ENCODE measurements around the gene C17orf107.

Gene C17orf107

GRCh38 chr17:4872786-4873185 is 26.6 kb upstream of the C17orf107 start:
- DNase-seq (ENCODE audit: low read depth, low spot score) = peak; percentile 24

GRCh38 chr17:4877089-4877488 is 22.2 kb upstream of the C17orf107 start:
- no peak for DNase-seq (ENCODE audit: low read depth, low spot score)

- DNase-seq (ENCODE audit: low read depth, low spot score) = no peak
Observed at GRCh38 chr17:4879601-4880000, 19.7 kb upstream of the C17orf107 start.

GRCh38 chr17:4880857-4881256 is 18.5 kb upstream of the C17orf107 start:
- no peak for DNase-seq (ENCODE audit: low read depth, low spot score)

- peak; percentile 87 for DNase-seq (ENCODE audit: low read depth, low spot score)
Observed at GRCh38 chr17:4881761-4882555, 17.4 kb upstream of the C17orf107 start.

- DNase-seq (ENCODE audit: low read depth, low spot score) = no peak
Observed at GRCh38 chr17:4884489-4884888, 14.8 kb upstream of the C17orf107 start.

- no peak for DNase-seq (ENCODE audit: low read depth, low spot score)
Observed at GRCh38 chr17:4886830-4887229, 12.5 kb upstream of the C17orf107 start.

- DNase-seq (ENCODE audit: low read depth, low spot score) = no peak
Observed at GRCh38 chr17:4887581-4887980, 11.8 kb upstream of the C17orf107 start.

- no peak for DNase-seq (ENCODE audit: low read depth, low spot score)
Observed at GRCh38 chr17:4891411-4892410, 7.6 kb upstream of the C17orf107 start.

- no peak for DNase-seq (ENCODE audit: low read depth, low spot score)
Observed at GRCh38 chr17:4892499-4893221, 6.7 kb upstream of the C17orf107 start.

GRCh38 chr17:4893272-4893671 is 6.1 kb upstream of the C17orf107 start:
- no peak for DNase-seq (ENCODE audit: low read depth, low spot score)

- DNase-seq (ENCODE audit: low read depth, low spot score) = no peak
Observed at GRCh38 chr17:4893721-4894560, 5.4 kb upstream of the C17orf107 start.

- no peak for DNase-seq (ENCODE audit: low read depth, low spot score)
Observed at GRCh38 chr17:4895121-4895520, 4.2 kb upstream of the C17orf107 start.

GRCh38 chr17:4895657-4896331 is 3.5 kb upstream of the C17orf107 start:
- DNase-seq (ENCODE audit: low read depth, low spot score) = peak; percentile 79

- no peak for DNase-seq (ENCODE audit: low read depth, low spot score)
Observed at GRCh38 chr17:4896332-4897197, 2.8 kb upstream of the C17orf107 start.

- no peak for DNase-seq (ENCODE audit: low read depth, low spot score)
Observed at GRCh38 chr17:4897198-4897687, 2.1 kb upstream of the C17orf107 start.

- no peak for DNase-seq (ENCODE audit: low read depth, low spot score)
Observed at GRCh38 chr17:4897785-4898184, 1.6 kb upstream of the C17orf107 start.

- DNase-seq (ENCODE audit: low read depth, low spot score) = no peak
Observed at GRCh38 chr17:4898351-4898750, 985 bp upstream of the C17orf107 start.

- DNase-seq (ENCODE audit: low read depth, low spot score) = no peak
Observed at GRCh38 chr17:4898927-4899326, 409 bp upstream of the C17orf107 start.
